A673 (cell line): ENCODE results near the gene CYP24A1. TPM values are rescaled to one million over a fixed set of nuclear protein-coding genes. Genes with fewer than 3 reads are reported as not detected.
A peak's percentile ranks its signal among the peaks of the same experiment; 100 is the strongest.

Experiments
- Bru-seq: library from RNA; stranded (reverse); fragments of 400-500 nt; gene quantifications from one replicate; lab custom pipeline; 2021; lab: Mats Ljungman, UMichigan
- BruChase-seq, 2 experiments: library from RNA; stranded (reverse); fragments of 400-500 nt; gene quantifications; one replicate each; lab custom pipeline; 2021; lab: Mats Ljungman, UMichigan
- BruUV-seq: library from RNA; stranded (reverse); fragments of 400-500 nt; replicated peaks from 2 replicates; lab custom pipeline; 2021; lab: Mats Ljungman, UMichigan
- CTCF ChIA-PET: fragments of 300-600 bp; sonication (Branson Sonifier 250); formaldehyde crosslinking; loops from one replicate; lab custom pipeline; 2022; ENCODE audit warnings: antibody characterized with exemption; lab: Charles Lee
- POLR2A ChIA-PET: fragments of 300-600 bp; sonication (Branson Sonifier 250); formaldehyde crosslinking; loops from one replicate; lab custom pipeline; 2022; ENCODE audit warnings: antibody characterized with exemption; ENCODE audit not compliant: low non-redundant PET; lab: Charles Lee
- DNase-seq: peaks from one replicate; pipeline ENCODE4 v3.0.0-alpha.2; 2015; ENCODE audit warnings: low spot score
- H3K27ac ChIP-seq: fragments of 200-600 bp; sonication (generic); 2 replicates; pipeline ENCODE4 v1.5.1; 2016; ENCODE audit warnings: mixed run types, low read depth, mild to moderate bottlenecking, mixed read lengths, antibody characterized with exemption, low read length; ENCODE audit not compliant: poor library complexity, severe bottlenecking
- H3K27me3 ChIP-seq: fragments of 200-600 bp; sonication (generic); replicated peaks from 2 replicates; pipeline ENCODE4 v1.6.1; 2017; ENCODE audit warnings: mixed run types, low read depth, mild to moderate bottlenecking, mixed read lengths, antibody characterized with exemption, low read length; ENCODE audit not compliant: insufficient read depth, poor library complexity
- H3K36me3 ChIP-seq: fragments of 200-600 bp; sonication (generic); 2 replicates; pipeline ENCODE4 v1.6.1; 2016; ENCODE audit warnings: mixed run types, mild to moderate bottlenecking, mixed read lengths, antibody characterized with exemption, low read length; ENCODE audit not compliant: insufficient read depth, poor library complexity, severe bottlenecking
- H3K4me1 ChIP-seq: fragments of 200-600 bp; sonication (generic); 2 replicates; pipeline ENCODE4 v1.6.1; 2017; ENCODE audit warnings: mixed run types, mild to moderate bottlenecking, mixed read lengths, antibody characterized with exemption, low read length; ENCODE audit not compliant: insufficient read depth, poor library complexity, severe bottlenecking
- H3K4me3 ChIP-seq: fragments of 200-600 bp; sonication (generic); 2 replicates; pipeline ENCODE4 v1.5.1; 2016; ENCODE audit warnings: low read depth, mixed run types, mild to moderate bottlenecking, mixed read lengths, low read length; ENCODE audit not compliant: poor library complexity, severe bottlenecking
- H3K9me3 ChIP-seq: fragments of 200-600 bp; sonication (generic); 2 replicates; pipeline ENCODE4 v1.6.1; 2016; ENCODE audit warnings: mixed run types, low read depth, mild to moderate bottlenecking, mixed read lengths, antibody characterized with exemption, low read length; ENCODE audit not compliant: poor library complexity, severe bottlenecking
- EZH2 ChIP-seq: fragments of 200-600 bp; sonication (generic); IDR thresholded peaks from 2 replicates; pipeline ENCODE4 v1.6.1; 2017; ENCODE audit warnings: borderline replicate concordance, low read depth, mild to moderate bottlenecking, mixed read lengths, antibody characterized with exemption, low read length; ENCODE audit not compliant: poor library complexity, severe bottlenecking
- intact Hi-C: fragments of 100-400 bp; cut with micrococcal nuclease; formaldehyde crosslinking; loops from one replicate; pipeline ENCODE4 v1.10.0; 2022; ENCODE audit not compliant: unreplicated experiment
- long read RNA-seq: library from polyadenylated mRNA; stranded (forward); transcript quantifications from one replicate; pipeline ENCODE4 v2.0.0, GENCODE V29; 2022
- total RNA-seq: library from RNA; stranded (reverse); gene quantifications from 2 replicates; pipeline ENCODE4 v1.2.3, GENCODE V29; 2021
- TF ChIP-seq, protein P1 (sequence below): fragments of 300-800, 200-600 bp; sonication (generic); conservative IDR thresholded peaks from 2 replicates; pipeline ENCODE4 v1.5.1; 2017; ENCODE audit warnings: low read depth, mild to moderate bottlenecking, antibody characterized with exemption, low read length, moderate library complexity, mixed read lengths

CYP24A1 gene
- total RNA-seq (0.33 and 0.56 TPM in 2 replicates), Bru-seq, nascent RNA (percentile 16 among the genes with signal in this experiment), BruChase-seq, experiment 1, labeled RNA remaining after a 2-hour chase (percentile 16 among the genes with signal in this experiment), BruChase-seq, experiment 2, labeled RNA remaining after a 6-hour chase (percentile 26 among the genes with signal in this experiment)
- long read RNA-seq: 0 reads

DNA sequence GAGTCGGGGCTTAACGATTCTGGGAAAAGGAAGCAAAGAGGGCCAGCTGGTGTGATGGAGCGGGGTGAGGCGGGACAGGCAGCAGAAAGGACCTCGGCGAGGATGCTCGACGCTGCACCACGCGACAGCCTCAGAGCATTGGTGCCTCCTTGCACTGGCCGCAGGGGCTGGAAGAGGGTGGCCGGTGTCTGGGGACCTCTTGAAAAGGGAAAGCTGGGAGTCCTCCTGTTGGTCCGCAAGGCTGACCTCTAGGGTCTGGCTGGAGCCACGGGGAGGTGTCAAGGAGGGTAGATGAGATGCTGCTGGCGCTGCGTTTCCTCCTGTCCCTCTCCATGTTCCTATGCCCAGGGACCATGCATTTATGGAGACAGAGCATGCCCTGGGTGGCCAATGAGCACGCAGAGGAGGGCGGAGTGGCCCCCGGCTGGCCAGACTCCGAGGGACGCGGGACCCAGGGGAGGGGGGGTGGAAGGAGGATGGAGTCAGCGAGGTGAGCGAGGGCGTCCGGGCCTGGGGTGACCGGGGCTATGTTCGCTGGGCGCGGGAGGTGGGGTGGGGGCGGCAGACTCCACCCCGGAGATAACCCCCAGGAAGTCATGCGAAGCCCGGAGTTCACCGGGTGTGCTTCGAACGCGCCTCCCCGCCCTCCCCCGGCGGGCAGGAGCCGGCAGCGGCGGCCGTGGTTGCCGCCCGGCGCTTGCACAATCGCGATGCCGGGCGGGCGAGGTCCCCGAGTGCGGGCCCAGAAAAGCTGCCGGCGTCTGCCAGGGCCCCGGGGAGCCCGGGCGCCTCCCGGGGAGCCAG lies at the start of gene CYP24A1:
Gene CYP24A1 (minus strand): TSS at position 334 of the 804 bp plus-strand sequence. CDS start 407 bp downstream, outside the sequence.
- peaks cover 15% of the 10 kb centered on the region for H3K4me1 ChIP-seq
- H3K27me3 ChIP-seq: peaks cover 42% of the 10 kb centered on the region
- ChIA-PET CTCF (no interaction called here), POLR2A (no interaction called here)
- H3K27ac ChIP-seq: no peak within 1 kb of the TSS
- H3K9me3 ChIP-seq: no peaks in the 10 kb centered on the region
- TF ChIP-seq, protein P1, sequence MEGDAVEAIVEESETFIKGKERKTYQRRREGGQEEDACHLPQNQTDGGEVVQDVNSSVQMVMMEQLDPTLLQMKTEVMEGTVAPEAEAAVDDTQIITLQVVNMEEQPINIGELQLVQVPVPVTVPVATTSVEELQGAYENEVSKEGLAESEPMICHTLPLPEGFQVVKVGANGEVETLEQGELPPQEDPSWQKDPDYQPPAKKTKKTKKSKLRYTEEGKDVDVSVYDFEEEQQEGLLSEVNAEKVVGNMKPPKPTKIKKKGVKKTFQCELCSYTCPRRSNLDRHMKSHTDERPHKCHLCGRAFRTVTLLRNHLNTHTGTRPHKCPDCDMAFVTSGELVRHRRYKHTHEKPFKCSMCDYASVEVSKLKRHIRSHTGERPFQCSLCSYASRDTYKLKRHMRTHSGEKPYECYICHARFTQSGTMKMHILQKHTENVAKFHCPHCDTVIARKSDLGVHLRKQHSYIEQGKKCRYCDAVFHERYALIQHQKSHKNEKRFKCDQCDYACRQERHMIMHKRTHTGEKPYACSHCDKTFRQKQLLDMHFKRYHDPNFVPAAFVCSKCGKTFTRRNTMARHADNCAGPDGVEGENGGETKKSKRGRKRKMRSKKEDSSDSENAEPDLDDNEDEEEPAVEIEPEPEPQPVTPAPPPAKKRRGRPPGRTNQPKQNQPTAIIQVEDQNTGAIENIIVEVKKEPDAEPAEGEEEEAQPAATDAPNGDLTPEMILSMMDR: no peak
- TF ChIP-seq EZH2: no peak
- peak; percentile 31 for DNase-seq
- no peaks in the 10 kb centered on the region for H3K36me3 ChIP-seq
- intact Hi-C loops: no loop called here
- peak within 1 kb of the TSS; percentile 39 for H3K4me3 ChIP-seq
- BruUV-seq: no TSS peak

DNA sequence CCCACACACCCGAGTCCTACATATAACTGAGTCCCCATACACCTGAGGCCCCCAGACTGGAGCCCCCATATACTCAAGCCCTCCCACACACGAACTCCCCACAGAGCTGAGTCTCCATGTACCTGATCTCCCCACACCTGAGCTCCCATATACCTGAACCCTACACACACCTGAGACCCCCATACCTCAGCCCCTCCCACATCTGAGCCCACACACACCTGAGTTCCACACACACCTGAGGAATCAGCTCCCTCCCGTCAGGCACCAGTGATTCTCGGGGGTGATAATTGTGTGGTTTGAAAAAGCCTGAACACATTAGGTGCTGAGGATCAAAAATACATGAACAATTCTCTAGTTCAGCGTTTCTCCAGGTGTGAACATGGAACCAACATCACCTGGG lies 49.5 kb upstream of the CYP24A1 start:
- H3K4me1 ChIP-seq: no peaks in the 10 kb centered on the region
- no peak for DNase-seq
- BruUV-seq: no TSS peak
- H3K9me3 ChIP-seq: no peaks in the 10 kb centered on the region
- no peak overlapping the region for H3K27ac ChIP-seq
- no peaks in the 10 kb centered on the region for H3K27me3 ChIP-seq
- intact Hi-C loops: no loop called here
- TF ChIP-seq EZH2: no peak
- TF ChIP-seq, protein P1: no peak
- peaks cover 10% of the 10 kb centered on the region for H3K36me3 ChIP-seq
- H3K4me3 ChIP-seq: no peak overlapping the region
- POLR2A ChIA-PET: no interaction called here
- CTCF ChIA-PET: no interaction called here

DNA sequence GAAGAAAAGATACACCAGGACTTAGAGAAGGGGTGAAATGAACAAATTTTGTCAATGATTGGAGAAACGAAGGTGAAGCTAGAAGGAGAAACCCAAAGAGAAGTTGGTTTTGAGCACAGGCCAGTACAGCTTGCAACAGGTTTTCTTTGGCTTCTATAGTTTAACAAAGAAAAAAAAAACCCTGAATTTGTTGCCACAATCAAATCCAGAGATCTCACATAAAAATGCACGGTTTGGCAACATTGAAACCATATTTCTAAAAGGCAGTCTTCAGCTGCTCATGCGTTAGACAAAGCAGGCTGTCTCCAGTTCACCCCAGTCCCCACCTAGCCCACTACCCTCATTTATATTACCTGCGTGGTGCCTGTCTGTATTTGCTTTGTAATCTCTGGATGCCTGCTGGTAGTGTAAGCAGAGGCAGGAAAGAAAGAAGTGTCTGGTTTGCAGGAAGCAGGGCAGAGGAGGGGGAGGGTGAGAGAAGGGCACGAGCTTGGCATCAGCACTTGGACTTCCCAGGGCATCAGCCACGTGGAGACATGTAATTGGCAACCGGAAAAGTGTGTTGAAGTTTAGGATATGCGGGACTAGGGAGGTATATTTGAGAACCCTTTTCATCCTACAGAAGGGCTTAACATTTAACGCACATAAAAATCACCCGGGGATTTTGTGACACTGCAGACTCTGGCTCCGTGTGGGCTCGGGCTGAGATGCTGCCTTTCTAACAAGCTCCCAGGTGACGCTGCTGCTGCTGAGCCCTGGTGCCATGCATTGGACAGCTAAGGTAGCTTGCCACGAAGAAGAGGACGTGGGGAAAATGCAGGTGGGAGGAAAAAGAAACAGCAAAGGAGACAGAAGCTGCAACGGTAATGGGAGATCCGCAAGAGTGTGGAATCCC lies 48.5 kb upstream of the CYP24A1 start:
- no peak for DNase-seq
- Histone ChIP-seq H3K27ac (no peak overlapping the region), H3K4me1 (no peaks in the 10 kb centered on the region), H3K4me3 (no peak overlapping the region), H3K9me3 (no peaks in the 10 kb centered on the region), H3K27me3 (no peaks in the 10 kb centered on the region), H3K36me3 (peaks cover 17% of the 10 kb centered on the region)
- ChIA-PET POLR2A (no interaction called here), CTCF (no interaction called here)
- intact Hi-C loops: no loop called here
- BruUV-seq: no TSS peak
- TF ChIP-seq EZH2: no peak
- TF ChIP-seq, protein P1: no peak
